Measurements from ENCODE around the gene RASA3.
"Not testable (repeated sequence)": the region's sequence is repeated elsewhere in the genome, so short reads cannot be mapped to it uniquely, and the experiment has no call there.

RASA3 gene

DNA sequence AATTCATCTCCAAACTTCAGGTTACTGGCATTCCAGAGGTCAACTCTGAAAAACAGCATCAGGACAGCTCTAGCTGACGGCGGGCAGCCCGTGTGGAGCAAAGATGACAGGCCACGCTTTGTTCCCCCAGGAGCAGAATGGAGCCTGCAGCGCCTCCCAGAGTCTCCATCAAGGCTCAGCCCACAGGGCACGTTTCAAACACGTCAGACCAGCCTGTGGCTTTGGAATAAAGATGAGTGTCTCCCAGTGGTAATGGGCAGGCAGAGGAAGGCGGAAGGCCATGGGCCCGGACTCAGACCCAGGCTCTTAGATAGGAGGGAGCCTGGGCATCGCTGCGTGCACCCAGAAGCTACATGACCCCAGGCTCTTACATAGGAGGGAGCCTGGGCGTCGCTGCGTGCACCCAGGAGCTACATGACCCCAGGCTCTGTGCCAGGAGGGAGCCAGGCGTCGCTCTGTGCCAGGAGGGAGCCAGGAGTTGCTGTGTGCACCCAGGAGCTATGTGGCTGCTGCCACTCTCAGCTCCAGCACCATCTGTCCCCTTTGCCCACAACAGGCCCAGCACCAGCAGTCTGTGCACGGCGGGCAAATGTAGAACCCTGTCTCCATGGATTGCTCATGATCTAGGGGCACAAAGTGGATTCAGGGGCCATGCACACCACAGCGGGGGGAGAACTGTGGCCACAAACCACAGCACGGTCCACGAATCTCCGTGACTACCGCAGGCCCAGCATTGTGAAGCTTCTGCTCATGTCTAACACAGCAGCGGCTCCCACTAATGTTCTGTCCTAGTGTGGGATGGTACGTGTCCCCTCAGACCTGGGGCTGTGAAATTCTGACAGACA lies 110.7 kb downstream of the RASA3 start:
- ATAC-seq (ENCODE audit: low read depth) (no peak), DNase-seq (ENCODE audit: low spot score) (no peak)
- Histone ChIP-seq H3K4me1 (ENCODE audit: insufficient read depth, poor library complexity, severe bottlenecking) (no peaks in the 10 kb centered on the region), H3K27ac (ENCODE audit: poor library complexity, severe bottlenecking) (no peak overlapping the region), H3K4me3 (ENCODE audit: severe bottlenecking) (no peak overlapping the region), H3K36me3 (ENCODE audit: low read depth) (peaks cover 3% of the 10 kb centered on the region; the same call in 1 of the 2 replicates), H3K27me3 (ENCODE audit: insufficient read depth, poor library complexity, severe bottlenecking) (no peaks in the 10 kb centered on the region), H3K9me3 (ENCODE audit: severe bottlenecking) (no peaks in the 10 kb centered on the region)
- TF ChIP-seq CTCF (IDR thresholded peaks at IDR 0.05; ENCODE audit: poor library complexity, severe bottlenecking): no peak

GRCh38 chr13:114020750-114021463 lies 111.5 kb downstream of the RASA3 start:
- no peaks in the 10 kb centered on the region for H3K9me3 ChIP-seq (ENCODE audit: severe bottlenecking)
- no peak for ATAC-seq (ENCODE audit: low read depth)
- H3K36me3 ChIP-seq (ENCODE audit: low read depth): peaks cover 3% of the 10 kb centered on the region; the same call in 1 of the 2 replicates
- H3K4me1 ChIP-seq (ENCODE audit: insufficient read depth, poor library complexity, severe bottlenecking): peaks cover 3% of the 10 kb centered on the region
- no peaks in the 10 kb centered on the region for H3K27me3 ChIP-seq (ENCODE audit: insufficient read depth, poor library complexity, severe bottlenecking)
- TF ChIP-seq CTCF (IDR thresholded peaks at IDR 0.05; ENCODE audit: poor library complexity, severe bottlenecking): no peak
- H3K4me3 ChIP-seq (ENCODE audit: severe bottlenecking): no peak overlapping the region
- DNase-seq (ENCODE audit: low spot score): no peak
- H3K27ac ChIP-seq (ENCODE audit: poor library complexity, severe bottlenecking): no peak overlapping the region

- ATAC-seq (ENCODE audit: low read depth); H3K36me3 ChIP-seq (ENCODE audit: low read depth); H3K4me1 ChIP-seq (ENCODE audit: insufficient read depth, poor library complexity, severe bottlenecking); H3K9me3 ChIP-seq (ENCODE audit: severe bottlenecking); H3K27ac ChIP-seq (ENCODE audit: poor library complexity, severe bottlenecking); H3K27me3 ChIP-seq (ENCODE audit: insufficient read depth, poor library complexity, severe bottlenecking); DNase-seq (ENCODE audit: low spot score); H3K4me3 ChIP-seq (ENCODE audit: severe bottlenecking): not testable (repeated sequence)
These were observed 112.3 kb downstream of the RASA3 start for GRCh38 chr13:114020134-114020533.

DNA sequence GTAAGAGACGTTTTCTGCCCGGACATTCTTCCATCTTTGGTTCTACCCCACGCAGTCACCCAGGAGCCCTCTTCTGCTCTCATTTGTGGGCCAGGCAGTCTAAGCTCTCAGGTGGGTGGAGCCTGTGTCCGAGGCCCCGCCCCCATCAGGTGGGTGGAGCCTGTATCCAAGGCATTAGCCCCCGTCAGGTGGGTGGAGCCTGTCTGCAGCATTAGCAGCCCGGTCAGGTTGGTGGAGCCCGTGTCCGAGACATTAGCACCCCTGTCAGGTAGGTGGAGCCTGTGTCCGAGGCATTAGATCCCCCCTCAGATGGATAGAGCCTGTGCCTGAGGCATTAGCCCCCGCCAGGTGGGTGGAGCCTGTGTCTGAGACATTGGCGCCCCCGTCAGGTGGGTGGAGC lies 113.1 kb downstream of the RASA3 start:
- DNase-seq (ENCODE audit: low spot score) (no peak), ATAC-seq (ENCODE audit: low read depth) (0 out of 3 replicates have a peak, but pooled peaks have one; percentile 9)
- H3K27ac ChIP-seq (ENCODE audit: poor library complexity, severe bottlenecking): no peak overlapping the region
- TF ChIP-seq CTCF (IDR thresholded peaks at IDR 0.05; ENCODE audit: poor library complexity, severe bottlenecking): no peak
- H3K4me3 ChIP-seq (ENCODE audit: severe bottlenecking): no peak overlapping the region
- no peaks in the 10 kb centered on the region for H3K27me3 ChIP-seq (ENCODE audit: insufficient read depth, poor library complexity, severe bottlenecking)
- H3K9me3 ChIP-seq (ENCODE audit: severe bottlenecking): no peaks in the 10 kb centered on the region
- peaks cover 3% of the 10 kb centered on the region; the same call in 1 of the 2 replicates for H3K36me3 ChIP-seq (ENCODE audit: low read depth)
- H3K4me1 ChIP-seq (ENCODE audit: insufficient read depth, poor library complexity, severe bottlenecking): peaks cover 6% of the 10 kb centered on the region

- ATAC-seq (ENCODE audit: low read depth) (no peak), DNase-seq (ENCODE audit: low spot score) (no peak)
- no peaks in the 10 kb centered on the region for H3K9me3 ChIP-seq (ENCODE audit: severe bottlenecking)
- peaks cover 3% of the 10 kb centered on the region; the same call in 1 of the 2 replicates for H3K36me3 ChIP-seq (ENCODE audit: low read depth)
- no peak for TF ChIP-seq CTCF (IDR thresholded peaks at IDR 0.05; ENCODE audit: poor library complexity, severe bottlenecking)
- no peak overlapping the region for H3K27ac ChIP-seq (ENCODE audit: poor library complexity, severe bottlenecking)
- H3K27me3 ChIP-seq (ENCODE audit: insufficient read depth, poor library complexity, severe bottlenecking): no peaks in the 10 kb centered on the region
- no peak overlapping the region for H3K4me3 ChIP-seq (ENCODE audit: severe bottlenecking)
- peaks cover 6% of the 10 kb centered on the region for H3K4me1 ChIP-seq (ENCODE audit: insufficient read depth, poor library complexity, severe bottlenecking)
These were observed 113.9 kb downstream of the RASA3 start for GRCh38 chr13:114018461-114019055.

Measured in RWPE2 (cell line).